GM12874 (cell line): ENCODE data around the gene CTNNA2.
A peak's percentile ranks its signal among the peaks of the same experiment; 100 is the strongest.

Experiments
- CTCF ChIP-seq: IDR thresholded peaks from 2 replicates; pipeline ENCODE4 v1.5.1; 2011; ENCODE audit warnings: low read depth, mild to moderate bottlenecking, control low read depth, low read length, moderate library complexity; ENCODE audit not compliant: insufficient read depth

The CTNNA2 gene

DNA sequence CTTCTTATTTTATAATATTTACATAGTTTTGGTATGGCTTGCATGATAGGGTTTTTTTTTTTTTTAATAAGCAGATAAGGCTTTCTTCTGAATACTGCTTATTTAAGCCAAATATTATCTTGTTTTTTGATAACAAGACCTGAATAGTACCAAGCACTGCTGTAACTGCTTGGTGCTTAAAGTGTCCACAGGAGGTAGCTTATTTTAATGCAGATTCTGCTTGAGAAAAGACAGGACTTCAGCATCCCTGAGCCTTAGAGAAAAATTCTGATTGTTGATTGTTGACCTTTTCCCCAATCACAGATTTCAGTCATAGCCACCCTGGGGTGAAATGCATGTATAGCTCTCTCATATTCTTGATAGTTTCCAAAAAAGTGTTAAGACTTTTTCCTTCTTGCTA lies 336.4 kb downstream of the CTNNA2 start:
- TF ChIP-seq CTCF, result no peak

GRCh38 chr2:79849949-79850348 lies 337.1 kb downstream of the CTNNA2 start:
- no peak for TF ChIP-seq CTCF

DNA sequence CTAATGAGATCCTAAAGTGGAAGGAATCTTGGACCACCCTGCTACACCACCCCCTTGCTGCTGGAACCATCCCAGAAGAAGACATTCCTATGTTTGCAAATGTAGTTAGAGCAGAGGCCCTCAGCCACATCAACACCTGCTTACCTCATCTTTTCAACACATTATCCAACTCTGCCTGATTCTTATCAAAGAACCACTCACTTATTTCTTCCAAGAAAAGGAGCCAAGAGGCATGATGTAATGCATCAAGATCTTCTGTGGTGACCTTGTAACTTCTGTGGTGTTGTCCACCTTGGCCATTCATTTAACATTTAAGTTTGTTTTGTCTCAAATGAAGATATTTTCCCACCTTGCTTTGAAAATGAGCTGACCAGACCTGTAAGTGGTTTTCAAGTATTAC lies 338.1 kb downstream of the CTNNA2 start:
- TF ChIP-seq CTCF, result no peak

GRCh38 chr2:79855264-79856006 lies 342.6 kb downstream of the CTNNA2 start:
- no peak for TF ChIP-seq CTCF

- no peak for TF ChIP-seq CTCF
These were observed 345.0 kb downstream of the CTNNA2 start for GRCh38 chr2:79857888-79858287.

DNA sequence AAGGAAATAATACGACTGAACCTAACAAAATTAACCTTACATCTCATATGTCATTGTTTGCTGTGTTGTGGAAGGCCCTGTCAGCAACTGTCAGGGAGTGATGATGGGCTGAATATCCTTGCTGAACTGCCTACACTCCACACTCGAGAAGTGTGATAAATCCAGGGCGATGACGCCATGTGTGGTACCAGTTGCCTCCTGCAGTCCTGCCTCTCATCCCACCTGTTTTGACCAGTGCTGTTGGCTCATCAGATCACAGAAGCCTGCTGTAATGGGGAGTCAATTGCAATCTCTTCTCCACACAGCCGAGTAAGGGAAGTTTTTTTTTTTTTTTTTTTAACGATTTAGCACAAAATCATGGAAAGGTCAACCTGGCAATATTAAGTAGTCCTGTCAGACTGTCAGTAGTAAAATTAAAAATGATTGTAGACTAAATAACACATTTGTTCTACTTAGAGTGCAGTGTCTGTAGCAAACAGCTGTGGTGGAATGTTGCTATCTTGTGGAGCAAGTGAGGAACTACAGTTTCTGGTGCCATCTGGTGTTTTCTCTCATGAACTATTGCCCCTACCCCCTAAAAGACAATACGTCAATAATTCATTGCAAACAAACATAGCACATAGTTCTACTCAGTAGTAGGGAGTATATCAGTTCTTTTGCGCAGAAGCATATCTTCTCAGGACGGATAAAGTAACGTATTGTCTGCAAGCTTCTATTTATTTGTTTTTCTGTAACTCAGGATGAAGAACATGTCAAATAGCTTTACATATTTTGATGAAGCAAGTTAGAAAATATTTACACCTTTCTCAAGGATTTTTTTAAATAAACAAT lies 347.6 kb downstream of the CTNNA2 start:
- peak; percentile 38; the same call in 1 of the 2 replicates for TF ChIP-seq CTCF

DNA sequence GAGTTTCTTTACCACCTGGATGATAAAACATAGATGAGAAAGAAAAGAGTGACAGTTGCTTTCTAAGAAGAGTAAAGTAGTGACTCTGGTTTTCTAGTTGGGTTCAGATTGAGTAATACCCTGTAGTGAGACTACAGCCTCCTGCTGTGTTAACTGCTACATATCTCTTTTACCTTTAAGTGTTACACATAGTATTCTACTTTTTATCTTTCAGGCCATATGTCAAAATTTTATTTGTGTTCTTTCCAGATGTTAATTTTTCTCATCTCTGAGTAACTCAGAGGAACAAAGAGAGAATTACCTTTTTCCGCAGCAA lies 348.2 kb downstream of the CTNNA2 start:
- TF ChIP-seq CTCF, result no peak
